Progenitor cell of endocrine pancreas (in vitro differentiated cells): ENCODE data around the gene CD47. TPM values are rescaled to one million over a fixed set of nuclear protein-coding genes. Genes with fewer than 3 reads are reported as not detected.

Experiments used
- DNase-seq: peaks from one replicate; pipeline ENCODE4 v3.0.0; 2021; ENCODE audit warnings: low spot score; ENCODE audit not compliant: unreplicated experiment
- H3K27ac Mint-ChIP-seq: 2 replicates; pipeline ENCODE4 v1.8.0; 2021; ENCODE audit warnings: mild to moderate bottlenecking, moderate library complexity, mixed read lengths
- H3K27me3 Mint-ChIP-seq: 2 replicates; pipeline ENCODE4 v1.8.0; 2021; ENCODE audit warnings: mixed read lengths
- H3K36me3 Mint-ChIP-seq: 2 replicates; pipeline ENCODE4 v1.8.0; 2022; ENCODE audit warnings: mixed read lengths; ENCODE audit not compliant: insufficient read depth
- H3K4me1 Mint-ChIP-seq: 2 replicates; pipeline ENCODE4 v1.8.0; 2021; ENCODE audit warnings: low read depth, mixed read lengths
- H3K4me3 Mint-ChIP-seq: 2 replicates; pipeline ENCODE4 v1.8.0; 2021; ENCODE audit warnings: low read depth, mild to moderate bottlenecking, moderate library complexity, mixed read lengths
- H3K9me3 Mint-ChIP-seq: 2 replicates; pipeline ENCODE4 v1.8.0; 2021; ENCODE audit warnings: low read depth, mixed read lengths
- total RNA-seq: library from RNA; stranded (reverse); gene quantifications from 2 replicates; pipeline ENCODE4 v1.2.1, GENCODE V29; 2021
- TF ChIP-seq, protein P1 (sequence below): fragments of 200-600 bp; sonication (generic); IDR thresholded peaks from one replicate; pipeline ENCODE4 v1.5.0; 2021; ENCODE audit warnings: antibody characterized with exemption, mild to moderate bottlenecking; ENCODE audit not compliant: unreplicated experiment

Gene CD47
- total RNA-seq, 1 donor from 2014 or later: 55.1 TPM

DNA sequence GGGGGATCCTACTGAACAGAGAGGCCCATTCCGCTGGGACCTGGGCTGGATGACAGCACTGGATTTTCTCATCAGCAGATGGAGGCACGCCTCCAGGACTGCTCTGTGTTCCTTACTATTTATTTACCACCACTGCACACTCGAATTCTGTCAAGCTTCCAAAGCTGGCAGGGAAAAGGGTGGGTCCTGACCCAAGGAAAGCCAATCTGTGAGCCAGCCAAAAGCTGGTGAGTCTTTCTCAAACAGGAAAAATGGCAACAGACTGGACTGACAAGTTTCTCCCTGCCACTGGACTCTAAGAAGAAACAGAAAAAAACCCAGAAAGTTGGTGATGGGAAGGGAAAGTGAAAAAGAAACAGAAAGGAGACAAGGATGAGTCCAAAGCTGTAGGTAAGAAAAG, 37.8 kb downstream of the CD47 start:
- Mint-ChIP-seq H3K27ac (no peak overlapping the region), H3K9me3 (no peaks in the 10 kb centered on the region), H3K36me3 (peaks cover 15% of the 10 kb centered on the region), H3K4me3 (no peak overlapping the region), H3K27me3 (no peaks in the 10 kb centered on the region), H3K4me1 (no peaks in the 10 kb centered on the region)
- TF ChIP-seq, protein P1, sequence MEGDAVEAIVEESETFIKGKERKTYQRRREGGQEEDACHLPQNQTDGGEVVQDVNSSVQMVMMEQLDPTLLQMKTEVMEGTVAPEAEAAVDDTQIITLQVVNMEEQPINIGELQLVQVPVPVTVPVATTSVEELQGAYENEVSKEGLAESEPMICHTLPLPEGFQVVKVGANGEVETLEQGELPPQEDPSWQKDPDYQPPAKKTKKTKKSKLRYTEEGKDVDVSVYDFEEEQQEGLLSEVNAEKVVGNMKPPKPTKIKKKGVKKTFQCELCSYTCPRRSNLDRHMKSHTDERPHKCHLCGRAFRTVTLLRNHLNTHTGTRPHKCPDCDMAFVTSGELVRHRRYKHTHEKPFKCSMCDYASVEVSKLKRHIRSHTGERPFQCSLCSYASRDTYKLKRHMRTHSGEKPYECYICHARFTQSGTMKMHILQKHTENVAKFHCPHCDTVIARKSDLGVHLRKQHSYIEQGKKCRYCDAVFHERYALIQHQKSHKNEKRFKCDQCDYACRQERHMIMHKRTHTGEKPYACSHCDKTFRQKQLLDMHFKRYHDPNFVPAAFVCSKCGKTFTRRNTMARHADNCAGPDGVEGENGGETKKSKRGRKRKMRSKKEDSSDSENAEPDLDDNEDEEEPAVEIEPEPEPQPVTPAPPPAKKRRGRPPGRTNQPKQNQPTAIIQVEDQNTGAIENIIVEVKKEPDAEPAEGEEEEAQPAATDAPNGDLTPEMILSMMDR: no peak
- DNase-seq: no peak

DNA sequence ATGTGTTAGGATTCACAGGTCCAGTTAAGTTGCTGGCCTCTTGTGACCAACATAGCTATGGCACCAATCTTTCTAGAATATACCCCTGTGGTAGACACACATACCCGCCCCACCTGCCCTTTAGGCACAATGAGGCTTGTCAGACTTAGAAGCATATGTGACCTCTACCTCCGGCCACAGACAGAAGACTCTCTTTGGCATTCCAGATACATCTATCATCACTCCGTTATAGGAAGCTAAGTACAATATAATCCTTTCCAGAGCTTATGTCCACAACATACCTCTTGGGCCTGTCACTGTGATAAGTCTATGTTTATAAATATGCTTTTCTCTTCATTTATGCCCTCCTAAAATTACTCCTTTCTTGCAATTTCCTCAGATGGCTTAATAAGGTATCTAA, 39.8 kb downstream of the CD47 start:
- no peak for DNase-seq
- Mint-ChIP-seq H3K27ac (no peak overlapping the region), H3K27me3 (no peaks in the 10 kb centered on the region), H3K4me1 (no peaks in the 10 kb centered on the region), H3K9me3 (no peaks in the 10 kb centered on the region), H3K4me3 (no peak overlapping the region), H3K36me3 (peaks cover 18% of the 10 kb centered on the region)
- TF ChIP-seq, protein P1: no peak

DNA sequence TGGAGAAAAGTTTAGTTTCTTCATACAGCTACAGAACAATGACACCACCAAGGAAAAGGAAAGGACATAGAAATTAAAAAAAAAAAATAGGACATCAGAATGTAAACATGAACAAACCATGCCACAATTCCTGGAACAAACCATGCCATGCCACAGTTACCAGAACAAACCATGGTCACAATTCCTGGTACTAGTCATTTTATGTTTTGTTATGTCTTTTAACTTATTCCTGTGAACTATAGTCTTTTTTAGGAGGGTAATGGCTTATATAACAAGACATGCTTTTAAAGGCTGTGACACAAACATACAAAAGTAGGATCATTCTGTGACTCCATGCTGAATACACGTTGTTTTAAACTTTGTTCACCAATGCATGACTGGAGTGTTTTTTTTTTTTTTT, 42.8 kb downstream of the CD47 start:
- H3K4me3 Mint-ChIP-seq: no peak overlapping the region
- H3K9me3 Mint-ChIP-seq: no peaks in the 10 kb centered on the region
- H3K27ac Mint-ChIP-seq: no peak overlapping the region
- peaks cover 13% of the 10 kb centered on the region for H3K36me3 Mint-ChIP-seq
- no peaks in the 10 kb centered on the region for H3K27me3 Mint-ChIP-seq
- TF ChIP-seq, protein P1: no peak
- DNase-seq: no peak
- H3K4me1 Mint-ChIP-seq: no peaks in the 10 kb centered on the region

DNA sequence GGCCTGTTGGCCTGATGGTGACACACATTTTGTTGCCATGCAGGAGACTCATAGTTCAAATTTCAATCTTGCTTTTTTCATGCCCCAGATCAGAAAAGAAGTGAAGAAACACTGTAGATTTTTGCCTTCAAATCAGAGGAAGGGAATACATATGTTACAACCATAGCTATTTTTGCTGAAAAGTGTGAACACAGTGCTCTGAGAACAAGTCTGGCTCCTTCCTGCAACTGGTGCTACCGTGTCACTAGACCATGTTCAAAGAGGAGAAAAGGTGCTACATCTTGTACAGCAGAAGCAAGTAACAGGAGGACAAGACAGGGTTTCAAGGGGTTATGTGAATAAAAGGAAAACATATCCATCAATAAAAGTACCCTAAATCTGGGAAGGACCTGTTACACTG, 44.6 kb downstream of the CD47 start:
- Mint-ChIP-seq H3K9me3 (no peaks in the 10 kb centered on the region), H3K27ac (no peak overlapping the region), H3K27me3 (no peaks in the 10 kb centered on the region), H3K4me3 (no peak overlapping the region), H3K4me1 (no peaks in the 10 kb centered on the region), H3K36me3 (peaks cover 8% of the 10 kb centered on the region)
- no peak for DNase-seq
- TF ChIP-seq, protein P1: no peak

DNA sequence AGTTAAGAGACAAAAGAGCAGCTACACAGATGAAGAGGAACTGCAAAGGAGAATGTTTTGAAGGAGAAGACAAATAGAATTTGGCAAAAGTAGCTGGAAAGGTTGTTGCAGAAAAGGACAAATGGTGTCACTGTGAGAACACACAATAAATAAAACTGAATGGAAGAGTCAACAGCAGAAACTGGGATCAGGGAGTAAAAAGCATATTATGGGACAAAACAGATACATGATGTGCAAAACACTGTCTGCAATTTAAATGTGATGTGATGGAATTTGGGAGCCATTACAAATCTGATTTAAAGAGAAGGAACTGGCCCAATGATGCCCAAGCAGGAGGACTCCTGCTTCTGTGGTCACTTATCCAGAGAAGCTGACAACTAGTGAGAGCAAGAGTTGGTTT, 46.1 kb downstream of the CD47 start:
- TF ChIP-seq, protein P1: no peak

DNA sequence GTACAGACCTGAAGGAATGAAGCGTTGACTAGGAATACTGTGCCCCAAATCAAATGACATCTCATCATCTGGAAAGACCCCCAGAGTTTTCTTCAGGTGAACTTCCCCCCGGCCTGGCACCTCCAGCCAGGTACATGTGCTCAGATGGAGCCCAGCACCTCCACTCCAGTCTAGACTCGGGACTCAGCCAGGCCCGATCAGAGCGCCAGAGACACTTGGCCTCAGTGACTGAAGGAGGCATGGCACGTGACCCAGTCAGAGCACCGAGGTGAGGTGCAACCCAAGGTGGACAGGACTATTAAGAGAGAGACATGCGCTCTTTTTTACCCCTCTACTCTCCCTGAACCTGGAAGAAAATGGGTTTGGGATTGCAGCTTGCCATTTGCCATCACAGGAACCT, 48.5 kb downstream of the CD47 start:
- H3K27me3 Mint-ChIP-seq: no peaks in the 10 kb centered on the region
- H3K9me3 Mint-ChIP-seq: no peaks in the 10 kb centered on the region
- TF ChIP-seq, protein P1: no peak
- H3K4me1 Mint-ChIP-seq: no peaks in the 10 kb centered on the region
- no peak for DNase-seq
- H3K27ac Mint-ChIP-seq: no peak overlapping the region
- H3K36me3 Mint-ChIP-seq: peaks cover 7% of the 10 kb centered on the region
- H3K4me3 Mint-ChIP-seq: no peak overlapping the region

More for the DNA sequence above, 46.1 kb downstream of the CD47 start:
- DNase-seq: no peak
- no peak overlapping the region for H3K4me3 Mint-ChIP-seq
- H3K36me3 Mint-ChIP-seq: peaks cover 8% of the 10 kb centered on the region
- no peaks in the 10 kb centered on the region for H3K9me3 Mint-ChIP-seq
- no peak overlapping the region for H3K27ac Mint-ChIP-seq
- H3K27me3 Mint-ChIP-seq: no peaks in the 10 kb centered on the region
- H3K4me1 Mint-ChIP-seq: no peaks in the 10 kb centered on the region
